Upper lobe of left lung (tissue), 4 donors: ENCODE data around the gene UGT1A10.

Experiments used
- CTCF ChIP-seq, 6 experiments: fragments of 450-650 bp in 4 of 6; fragments of 200-600 bp in 2 of 6; sonication (generic) in 2 of 6; IDR thresholded peaks; one replicate each; pipeline ENCODE4 v1.5.1; 2016 to 2019; ENCODE audit warnings: antibody characterized with exemption in 6 of 6
- EP300 ChIP-seq, 4 donors: sonication (generic); formaldehyde crosslinking; IDR thresholded peaks; one replicate each; pipeline ENCODE4 v1.5.1; 2017; ENCODE audit warnings: antibody characterized with exemption in 4 of 4, control low read depth in 2 of 4
- POLR2A ChIP-seq, 4 donors: fragments of 450-650 bp; IDR thresholded peaks; one replicate each; pipeline ENCODE4 v1.5.1; 2016 to 2017; ENCODE audit warnings: antibody characterized with exemption in 4 of 4, mild to moderate bottlenecking in 2 of 4
- POLR2AphosphoS5 ChIP-seq, 2 donors: sonication (generic); formaldehyde crosslinking; IDR thresholded peaks; one replicate each; pipeline ENCODE4 v1.5.1; 2017; ENCODE audit warnings: antibody characterized with exemption in 2 of 2

GRCh38 chr2:233791151-233791882, 155.1 kb downstream of the UGT1A10 start:
- no peak for TF ChIP-seq CTCF (IDR thresholded peaks at IDR 0.05)
- TF ChIP-seq POLR2A (IDR thresholded peaks at IDR 0.05) = no peak
- TF ChIP-seq POLR2AphosphoS5 (IDR thresholded peaks at IDR 0.05) = no peak
- no peak for TF ChIP-seq EP300 (IDR thresholded peaks at IDR 0.05)
